Neural progenitor cell (in vitro differentiated cells): Measurements from ENCODE around the gene HEMK1.

Experiments used
- EZH2 ChIP-seq: fragments of 200-600 bp; sonication (generic); IDR thresholded peaks from 2 replicates; pipeline ENCODE4 v1.6.1; 2017; ENCODE audit warnings: antibody characterized with exemption, mild to moderate bottlenecking, moderate library complexity
- TF ChIP-seq, protein P1 (sequence below): fragments of 200-600 bp; sonication (generic); IDR thresholded peaks from 2 replicates; pipeline ENCODE4 v1.5.1; 2017; ENCODE audit warnings: antibody characterized with exemption, mild to moderate bottlenecking

DNA sequence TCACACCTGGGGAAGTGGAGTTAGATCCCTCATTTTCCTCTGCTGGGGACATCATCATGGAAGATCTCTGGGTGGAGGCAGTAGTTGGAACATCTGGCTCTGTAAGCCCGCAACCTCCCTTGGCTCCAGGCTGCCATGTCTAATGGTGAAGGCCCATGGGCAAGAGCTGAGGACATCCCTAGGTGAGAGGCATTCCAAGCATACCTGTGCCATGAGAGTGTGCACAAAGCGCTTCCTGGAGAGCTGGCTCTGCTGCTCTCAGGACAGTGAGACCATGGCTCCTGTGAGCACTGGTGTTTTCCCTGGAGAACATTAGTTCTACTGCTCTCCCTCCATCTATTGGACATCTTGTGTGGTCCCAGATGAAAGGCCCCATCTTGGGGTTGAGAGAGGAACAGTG lies 55.3 kb downstream of the HEMK1 start:
- TF ChIP-seq, protein P1, sequence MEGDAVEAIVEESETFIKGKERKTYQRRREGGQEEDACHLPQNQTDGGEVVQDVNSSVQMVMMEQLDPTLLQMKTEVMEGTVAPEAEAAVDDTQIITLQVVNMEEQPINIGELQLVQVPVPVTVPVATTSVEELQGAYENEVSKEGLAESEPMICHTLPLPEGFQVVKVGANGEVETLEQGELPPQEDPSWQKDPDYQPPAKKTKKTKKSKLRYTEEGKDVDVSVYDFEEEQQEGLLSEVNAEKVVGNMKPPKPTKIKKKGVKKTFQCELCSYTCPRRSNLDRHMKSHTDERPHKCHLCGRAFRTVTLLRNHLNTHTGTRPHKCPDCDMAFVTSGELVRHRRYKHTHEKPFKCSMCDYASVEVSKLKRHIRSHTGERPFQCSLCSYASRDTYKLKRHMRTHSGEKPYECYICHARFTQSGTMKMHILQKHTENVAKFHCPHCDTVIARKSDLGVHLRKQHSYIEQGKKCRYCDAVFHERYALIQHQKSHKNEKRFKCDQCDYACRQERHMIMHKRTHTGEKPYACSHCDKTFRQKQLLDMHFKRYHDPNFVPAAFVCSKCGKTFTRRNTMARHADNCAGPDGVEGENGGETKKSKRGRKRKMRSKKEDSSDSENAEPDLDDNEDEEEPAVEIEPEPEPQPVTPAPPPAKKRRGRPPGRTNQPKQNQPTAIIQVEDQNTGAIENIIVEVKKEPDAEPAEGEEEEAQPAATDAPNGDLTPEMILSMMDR, result no peak
- TF ChIP-seq EZH2, result no peak
